SK-N-SH (cell line): ENCODE data around the gene LRR1. TPM values are rescaled to one million over a fixed set of nuclear protein-coding genes. Genes with fewer than 3 reads are reported as not detected.

ENCODE experiments used
- CHD2 ChIP-seq: fragments of 150-350 bp; IDR thresholded peaks from 2 replicates; pipeline ENCODE4 v1.6.1; 2018; ENCODE audit warnings: low read length; ENCODE audit not compliant: partially characterized antibody
- ELF1 ChIP-seq: IDR thresholded peaks from 2 replicates; pipeline ENCODE4 v1.4.0; 2012
- FOSL2 ChIP-seq: IDR thresholded peaks from 2 replicates; pipeline ENCODE4 v1.4.0; 2012; ENCODE audit warnings: low read depth, mild to moderate bottlenecking, moderate library complexity, borderline replicate concordance
- FOXJ3 ChIP-seq: sonication (generic); formaldehyde crosslinking; IDR thresholded peaks from 2 replicates; pipeline ENCODE4 v1.5.1; 2020; ENCODE audit warnings: mild to moderate bottlenecking, missing genetic modification reagents
- FOXM1 ChIP-seq: IDR thresholded peaks from 2 replicates; pipeline ENCODE4 v1.4.0; 2012; ENCODE audit warnings: low read depth, mild to moderate bottlenecking
- GABPA ChIP-seq: IDR thresholded peaks from 2 replicates; pipeline ENCODE4 v1.4.0; 2012; ENCODE audit warnings: low read depth, mild to moderate bottlenecking
- GATA2 ChIP-seq: sonication (generic); formaldehyde crosslinking; IDR thresholded peaks from 2 replicates; pipeline ENCODE4 v1.5.0; 2020; ENCODE audit warnings: mild to moderate bottlenecking, missing genetic modification reagents
- MEF2A ChIP-seq: IDR thresholded peaks from 2 replicates; pipeline ENCODE4 v1.4.0; 2012; ENCODE audit warnings: low read depth, borderline replicate concordance
- NFIC ChIP-seq: IDR thresholded peaks from 2 replicates; pipeline ENCODE4 v1.4.0; 2012; ENCODE audit warnings: borderline replicate concordance
- NRF1 ChIP-seq: IDR thresholded peaks from 2 replicates; pipeline ENCODE4 v1.6.1; 2012; ENCODE audit warnings: low read depth, mild to moderate bottlenecking, low read length
- POLR2AphosphoS5 ChIP-seq: IDR thresholded peaks from 2 replicates; pipeline ENCODE4 v1.6.1; 2012; ENCODE audit warnings: low read depth, low read length
- RAD21 ChIP-seq: IDR thresholded peaks from 2 replicates; pipeline ENCODE4 v1.6.1; 2012; ENCODE audit warnings: mild to moderate bottlenecking, low read length
- RCOR1 ChIP-seq: fragments of 150-350 bp; IDR thresholded peaks from 2 replicates; pipeline ENCODE4 v1.6.1; 2017; ENCODE audit warnings: antibody characterized with exemption, low read length
- RFX5 ChIP-seq: IDR thresholded peaks from 2 replicates; pipeline ENCODE4 v1.6.1; 2012; ENCODE audit warnings: mild to moderate bottlenecking, improper control_type of control experiment, low read length
- RXRA ChIP-seq: IDR thresholded peaks from 2 replicates; pipeline ENCODE4 v1.4.0; 2012; ENCODE audit warnings: low read depth, mild to moderate bottlenecking, borderline replicate concordance
- SMC3 ChIP-seq: IDR thresholded peaks from 2 replicates; pipeline ENCODE4 v1.6.1; 2012; ENCODE audit warnings: low read depth, low read length, improper control_type of control experiment
- TEAD4 ChIP-seq: IDR thresholded peaks from 2 replicates; pipeline ENCODE4 v1.4.0; 2012; ENCODE audit warnings: mild to moderate bottlenecking, borderline replicate concordance; ENCODE audit not compliant: insufficient read depth
- polyA plus RNA-seq, 3 experiments: library from polyadenylated mRNA; depleted of rRNA; stranded (reverse); fragments of >200 nt; gene quantifications; 2 replicates each; pipeline ENCODE4 v1.2.3, GENCODE V29; 2012
- TF ChIP-seq, protein P1 (sequence below): IDR thresholded peaks from 2 replicates; pipeline ENCODE4 v1.4.0; 2012; ENCODE audit warnings: low read depth
- TF ChIP-seq, protein P2 (sequence below): IDR thresholded peaks from 2 replicates; pipeline ENCODE4 v1.4.0; 2012; ENCODE audit warnings: low read depth, borderline replicate concordance
- TF ChIP-seq, protein P3 (sequence below): fragments of 150-350 bp; IDR thresholded peaks from 2 replicates; pipeline ENCODE4 v1.6.1; 2017; ENCODE audit warnings: antibody characterized with exemption, low read length, low read depth, borderline replicate concordance
- TF ChIP-seq, protein P4 (sequence below): fragments of 150-350 bp; IDR thresholded peaks from 2 replicates; pipeline ENCODE4 v1.6.1; 2016; ENCODE audit warnings: mild to moderate bottlenecking, low read depth, low read length
- TF ChIP-seq, protein P5 (sequence below): IDR thresholded peaks from 2 replicates; pipeline ENCODE4 v1.6.1; 2012; ENCODE audit warnings: mild to moderate bottlenecking, low read depth, low read length, moderate library complexity
- TF ChIP-seq, protein P6 (sequence below): IDR thresholded peaks from 2 replicates; pipeline ENCODE4; 2012

Gene LRR1
- polyA plus RNA-seq, 1 of the 3 experiments (the other 2 are of a cell fraction): 9.3 TPM

DNA sequence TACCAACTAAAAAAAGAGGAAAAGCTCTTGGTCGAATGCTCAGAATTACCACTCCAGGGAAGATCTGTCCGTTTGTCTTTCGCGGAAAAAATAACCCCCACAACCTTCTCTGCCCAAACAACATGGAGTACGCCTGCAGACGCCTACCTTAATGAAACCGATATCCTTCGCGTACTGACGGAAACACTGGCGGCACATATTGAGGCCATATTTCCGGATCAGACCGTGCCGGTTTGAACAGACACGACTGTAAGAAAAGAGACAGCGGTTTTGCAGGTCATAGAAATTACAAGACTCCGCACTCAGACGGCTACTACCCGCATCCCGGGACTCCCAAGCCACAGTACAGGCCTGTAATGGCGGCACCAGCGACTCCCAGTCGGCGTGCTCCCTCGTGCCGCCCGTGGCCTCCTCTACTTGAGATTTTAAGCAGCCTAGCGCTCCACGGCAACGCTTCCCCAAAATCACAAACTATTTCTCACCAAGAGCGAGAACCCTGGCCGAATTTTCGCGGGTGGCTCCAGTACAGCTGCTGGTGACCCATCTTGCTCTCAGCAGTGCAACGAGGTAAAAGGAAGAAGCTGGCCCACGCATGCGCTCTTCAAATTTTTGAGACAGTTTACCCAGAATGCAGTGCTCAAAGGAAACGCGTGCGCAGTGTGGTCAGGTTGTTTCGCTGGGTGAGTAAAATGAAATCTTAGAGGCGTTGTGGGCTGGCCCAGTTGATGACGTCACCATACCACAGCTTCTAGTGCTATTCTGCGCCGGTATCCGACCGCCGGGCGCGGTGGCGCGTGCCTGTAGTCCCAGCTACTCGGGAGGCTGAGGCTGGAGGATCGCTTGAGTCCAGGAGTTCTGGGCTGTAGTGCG is 12.7 kb upstream of the LRR1 start, which contains the start of gene RPS29 (continued):
- TF ChIP-seq SMC3 (no peak), TEAD4 (peak; percentile 64; the same call in 1 of the 2 replicates), NFIC (no peak), ELF1 (peak; percentile 45; the same call in 1 of the 2 replicates), FOXJ3 (CRISPR knock-in tag) (no peak), POLR2AphosphoS5 (peak; percentile 97), RXRA (no peak), GATA2 (CRISPR knock-in tag) (no peak), RCOR1 (no peak), CHD2 (no peak), GABPA (no peak; the same call in 1 of the 2 replicates), MEF2A (no peak), NRF1 (peak; percentile 94), RFX5 (peak; percentile 58; the same call in 1 of the 2 replicates), FOSL2 (peak; percentile 65; the same call in 1 of the 2 replicates), RAD21 (no peak), FOXM1 (no peak)
- TF ChIP-seq, protein P1, sequence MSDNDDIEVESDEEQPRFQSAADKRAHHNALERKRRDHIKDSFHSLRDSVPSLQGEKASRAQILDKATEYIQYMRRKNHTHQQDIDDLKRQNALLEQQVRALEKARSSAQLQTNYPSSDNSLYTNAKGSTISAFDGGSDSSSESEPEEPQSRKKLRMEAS: peak; percentile 86
- TF ChIP-seq, protein P2, sequence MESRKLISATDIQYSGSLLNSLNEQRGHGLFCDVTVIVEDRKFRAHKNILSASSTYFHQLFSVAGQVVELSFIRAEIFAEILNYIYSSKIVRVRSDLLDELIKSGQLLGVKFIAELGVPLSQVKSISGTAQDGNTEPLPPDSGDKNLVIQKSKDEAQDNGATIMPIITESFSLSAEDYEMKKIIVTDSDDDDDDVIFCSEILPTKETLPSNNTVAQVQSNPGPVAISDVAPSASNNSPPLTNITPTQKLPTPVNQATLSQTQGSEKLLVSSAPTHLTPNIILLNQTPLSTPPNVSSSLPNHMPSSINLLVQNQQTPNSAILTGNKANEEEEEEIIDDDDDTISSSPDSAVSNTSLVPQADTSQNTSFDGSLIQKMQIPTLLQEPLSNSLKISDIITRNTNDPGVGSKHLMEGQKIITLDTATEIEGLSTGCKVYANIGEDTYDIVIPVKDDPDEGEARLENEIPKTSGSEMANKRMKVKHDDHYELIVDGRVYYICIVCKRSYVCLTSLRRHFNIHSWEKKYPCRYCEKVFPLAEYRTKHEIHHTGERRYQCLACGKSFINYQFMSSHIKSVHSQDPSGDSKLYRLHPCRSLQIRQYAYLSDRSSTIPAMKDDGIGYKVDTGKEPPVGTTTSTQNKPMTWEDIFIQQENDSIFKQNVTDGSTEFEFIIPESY: no peak
- TF ChIP-seq, protein P3, sequence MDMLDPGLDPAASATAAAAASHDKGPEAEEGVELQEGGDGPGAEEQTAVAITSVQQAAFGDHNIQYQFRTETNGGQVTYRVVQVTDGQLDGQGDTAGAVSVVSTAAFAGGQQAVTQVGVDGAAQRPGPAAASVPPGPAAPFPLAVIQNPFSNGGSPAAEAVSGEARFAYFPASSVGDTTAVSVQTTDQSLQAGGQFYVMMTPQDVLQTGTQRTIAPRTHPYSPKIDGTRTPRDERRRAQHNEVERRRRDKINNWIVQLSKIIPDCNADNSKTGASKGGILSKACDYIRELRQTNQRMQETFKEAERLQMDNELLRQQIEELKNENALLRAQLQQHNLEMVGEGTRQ: no peak
- TF ChIP-seq, protein P4, sequence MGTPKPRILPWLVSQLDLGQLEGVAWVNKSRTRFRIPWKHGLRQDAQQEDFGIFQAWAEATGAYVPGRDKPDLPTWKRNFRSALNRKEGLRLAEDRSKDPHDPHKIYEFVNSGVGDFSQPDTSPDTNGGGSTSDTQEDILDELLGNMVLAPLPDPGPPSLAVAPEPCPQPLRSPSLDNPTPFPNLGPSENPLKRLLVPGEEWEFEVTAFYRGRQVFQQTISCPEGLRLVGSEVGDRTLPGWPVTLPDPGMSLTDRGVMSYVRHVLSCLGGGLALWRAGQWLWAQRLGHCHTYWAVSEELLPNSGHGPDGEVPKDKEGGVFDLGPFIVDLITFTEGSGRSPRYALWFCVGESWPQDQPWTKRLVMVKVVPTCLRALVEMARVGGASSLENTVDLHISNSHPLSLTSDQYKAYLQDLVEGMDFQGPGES: no peak
- TF ChIP-seq, protein P5, sequence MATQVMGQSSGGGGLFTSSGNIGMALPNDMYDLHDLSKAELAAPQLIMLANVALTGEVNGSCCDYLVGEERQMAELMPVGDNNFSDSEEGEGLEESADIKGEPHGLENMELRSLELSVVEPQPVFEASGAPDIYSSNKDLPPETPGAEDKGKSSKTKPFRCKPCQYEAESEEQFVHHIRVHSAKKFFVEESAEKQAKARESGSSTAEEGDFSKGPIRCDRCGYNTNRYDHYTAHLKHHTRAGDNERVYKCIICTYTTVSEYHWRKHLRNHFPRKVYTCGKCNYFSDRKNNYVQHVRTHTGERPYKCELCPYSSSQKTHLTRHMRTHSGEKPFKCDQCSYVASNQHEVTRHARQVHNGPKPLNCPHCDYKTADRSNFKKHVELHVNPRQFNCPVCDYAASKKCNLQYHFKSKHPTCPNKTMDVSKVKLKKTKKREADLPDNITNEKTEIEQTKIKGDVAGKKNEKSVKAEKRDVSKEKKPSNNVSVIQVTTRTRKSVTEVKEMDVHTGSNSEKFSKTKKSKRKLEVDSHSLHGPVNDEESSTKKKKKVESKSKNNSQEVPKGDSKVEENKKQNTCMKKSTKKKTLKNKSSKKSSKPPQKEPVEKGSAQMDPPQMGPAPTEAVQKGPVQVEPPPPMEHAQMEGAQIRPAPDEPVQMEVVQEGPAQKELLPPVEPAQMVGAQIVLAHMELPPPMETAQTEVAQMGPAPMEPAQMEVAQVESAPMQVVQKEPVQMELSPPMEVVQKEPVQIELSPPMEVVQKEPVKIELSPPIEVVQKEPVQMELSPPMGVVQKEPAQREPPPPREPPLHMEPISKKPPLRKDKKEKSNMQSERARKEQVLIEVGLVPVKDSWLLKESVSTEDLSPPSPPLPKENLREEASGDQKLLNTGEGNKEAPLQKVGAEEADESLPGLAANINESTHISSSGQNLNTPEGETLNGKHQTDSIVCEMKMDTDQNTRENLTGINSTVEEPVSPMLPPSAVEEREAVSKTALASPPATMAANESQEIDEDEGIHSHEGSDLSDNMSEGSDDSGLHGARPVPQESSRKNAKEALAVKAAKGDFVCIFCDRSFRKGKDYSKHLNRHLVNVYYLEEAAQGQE: no peak
- TF ChIP-seq, protein P6, sequence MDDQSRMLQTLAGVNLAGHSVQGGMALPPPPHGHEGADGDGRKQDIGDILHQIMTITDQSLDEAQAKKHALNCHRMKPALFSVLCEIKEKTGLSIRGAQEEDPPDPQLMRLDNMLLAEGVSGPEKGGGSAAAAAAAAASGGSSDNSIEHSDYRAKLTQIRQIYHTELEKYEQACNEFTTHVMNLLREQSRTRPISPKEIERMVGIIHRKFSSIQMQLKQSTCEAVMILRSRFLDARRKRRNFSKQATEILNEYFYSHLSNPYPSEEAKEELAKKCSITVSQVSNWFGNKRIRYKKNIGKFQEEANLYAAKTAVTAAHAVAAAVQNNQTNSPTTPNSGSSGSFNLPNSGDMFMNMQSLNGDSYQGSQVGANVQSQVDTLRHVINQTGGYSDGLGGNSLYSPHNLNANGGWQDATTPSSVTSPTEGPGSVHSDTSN: no peak
